ENCODE results near the gene PRKCZ.

Gene PRKCZ

GRCh38 chr1:2046953-2047748, 3.1 kb upstream of the PRKCZ start:
- DNase-seq: no peak

GRCh38 chr1:2047749-2048729, 2.2 kb upstream of the PRKCZ start:
- DNase-seq: no peak

GRCh38 chr1:2049225-2049717, 940 bp upstream of the PRKCZ start:
- DNase-seq: no peak

GRCh38 chr1:2050461-2050792, 216 bp downstream of the PRKCZ start:
- DNase-seq: no peak

GRCh38 chr1:2050793-2051682, 827 bp downstream of the PRKCZ start:
- no peak for DNase-seq

DNA sequence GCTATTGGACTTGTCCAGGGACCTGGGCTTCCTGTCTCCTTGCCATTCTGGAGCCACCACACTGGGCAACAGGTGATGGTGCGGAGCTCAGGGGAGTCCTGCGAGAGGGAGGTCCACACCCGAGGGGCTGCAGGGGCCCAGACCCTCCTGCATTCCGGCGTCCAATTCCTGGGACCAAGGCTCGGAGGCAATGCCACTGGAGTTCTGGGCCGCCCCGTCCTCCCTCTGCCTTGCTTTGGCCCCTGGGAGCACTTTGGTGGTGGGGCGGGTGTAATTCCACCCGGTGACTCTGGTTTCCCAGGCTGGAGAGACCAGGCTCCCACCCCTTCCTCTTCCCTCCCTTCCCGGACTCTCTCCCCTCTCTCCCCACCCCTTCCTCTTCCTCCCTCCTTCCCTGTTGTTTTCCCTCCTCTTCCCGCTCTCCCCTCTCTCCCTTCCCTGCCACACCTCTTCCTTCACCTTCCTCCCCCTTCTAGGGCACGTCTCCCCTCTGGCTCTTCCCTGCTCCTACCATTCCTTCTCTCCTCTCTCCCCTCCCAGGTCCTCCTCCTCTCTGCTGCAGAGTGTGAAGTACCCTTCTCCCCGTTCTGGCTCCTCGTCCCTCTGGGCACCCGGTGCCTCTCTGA, 2.0 kb downstream of the PRKCZ start:
- DNase-seq: no peak

DNA sequence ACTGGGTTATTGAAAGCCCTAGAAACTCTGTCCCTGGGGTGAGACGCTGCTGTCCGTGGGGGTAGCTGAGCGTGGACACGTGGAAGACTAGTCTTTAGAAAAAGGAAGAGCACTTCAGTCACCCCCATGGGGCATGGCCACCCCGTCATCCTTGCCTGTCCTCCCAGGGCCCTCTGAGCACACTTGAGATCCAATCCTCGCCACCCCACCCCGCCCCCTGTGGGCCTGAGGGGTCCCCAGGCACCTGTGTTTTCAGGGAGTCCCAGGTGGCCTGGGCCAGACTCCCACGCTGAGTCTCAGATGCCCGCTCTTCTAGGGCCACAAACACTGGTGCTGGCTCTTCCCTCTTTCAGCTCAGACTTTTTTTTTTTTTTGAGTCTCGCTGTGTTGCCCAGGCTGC, 2.5 kb downstream of the PRKCZ start:
- DNase-seq: no peak

DNA sequence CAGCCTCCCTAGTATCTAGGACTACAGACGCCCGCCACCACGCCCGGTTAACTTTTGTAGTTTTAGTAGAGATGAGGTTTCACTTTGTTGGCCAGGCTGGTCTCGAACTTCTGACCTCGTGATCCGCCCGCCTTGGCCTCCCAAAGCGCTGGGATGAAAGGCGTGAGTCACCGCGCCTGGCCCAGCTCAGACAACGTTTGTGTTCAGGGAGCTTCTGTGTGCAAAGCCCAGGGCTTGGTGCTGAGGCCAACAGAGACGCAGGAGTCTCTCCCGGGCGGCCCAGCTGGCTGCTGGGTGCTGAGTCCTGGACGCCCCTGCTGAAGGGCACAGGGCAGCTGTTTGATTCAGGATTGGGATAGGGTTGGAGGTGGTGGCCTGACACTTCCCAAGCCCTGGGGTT, 3.0 kb downstream of the PRKCZ start:
- no peak for DNase-seq

DNA sequence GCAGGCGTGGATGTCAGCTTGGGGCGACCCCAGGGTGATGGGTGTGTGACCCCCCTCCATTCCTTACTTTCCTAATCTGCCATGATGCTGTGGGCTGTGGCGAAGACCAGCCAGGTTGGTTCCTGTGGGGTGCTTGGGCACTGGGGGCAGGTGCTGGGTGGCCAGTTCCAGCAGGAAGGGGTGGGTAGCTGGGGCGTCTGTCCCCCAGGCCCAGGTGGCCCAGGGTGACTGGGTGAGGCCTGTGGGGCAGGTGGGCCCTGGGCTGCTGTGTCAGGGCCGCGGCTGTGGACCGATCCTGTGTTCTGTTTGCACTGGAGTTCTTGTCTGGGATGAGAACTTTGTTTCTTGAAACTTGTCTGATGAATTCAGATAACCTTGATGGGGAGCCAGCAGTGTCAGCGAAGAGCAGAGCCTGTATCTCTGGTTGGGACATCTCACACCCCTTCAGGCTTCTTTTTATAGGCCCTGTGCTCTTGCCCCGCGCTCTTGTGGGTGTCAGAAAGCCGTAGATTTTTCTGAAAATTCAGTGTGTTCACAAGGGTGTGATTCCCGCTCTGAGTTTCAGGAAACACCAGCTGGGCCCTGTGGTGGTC, 3.7 kb downstream of the PRKCZ start:
- no peak for DNase-seq

GRCh38 chr1:2054560-2054959, 4.3 kb downstream of the PRKCZ start:
- DNase-seq: no peak

- DNase-seq: no peak
Measured at GRCh38 chr1:2055911-2056575, 5.8 kb downstream of the PRKCZ start.

DNA sequence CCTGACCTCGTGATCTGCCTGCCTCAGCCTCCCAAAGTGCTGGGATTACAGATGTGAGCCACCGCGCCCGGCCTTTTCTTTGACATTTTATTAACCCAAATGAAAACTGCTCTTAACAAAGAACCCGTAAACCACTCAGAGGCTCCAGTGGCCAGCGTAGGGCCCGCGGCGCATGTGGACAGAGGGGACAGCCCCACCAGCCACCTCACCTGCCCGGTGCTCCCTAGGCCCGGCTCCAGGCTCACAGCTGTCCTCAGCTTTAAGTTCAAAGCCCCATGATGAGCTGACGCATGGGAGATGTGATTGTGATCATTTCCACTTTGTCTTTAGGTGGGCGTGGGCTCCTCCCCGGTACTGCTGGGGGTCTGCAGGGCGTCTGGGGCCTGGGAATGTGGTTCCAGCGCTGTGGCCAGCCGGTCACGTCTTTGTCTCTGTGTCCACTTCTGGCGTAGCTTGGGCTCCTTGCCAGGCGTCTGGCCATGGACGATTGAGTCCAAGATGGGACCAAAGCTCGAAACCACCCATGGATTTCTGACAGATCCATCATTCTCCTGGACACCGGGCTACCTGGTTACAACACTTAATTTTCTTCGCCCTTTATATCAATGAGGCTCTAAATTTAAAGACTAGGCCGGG, 6.9 kb downstream of the PRKCZ start:
- DNase-seq: no peak

DNA sequence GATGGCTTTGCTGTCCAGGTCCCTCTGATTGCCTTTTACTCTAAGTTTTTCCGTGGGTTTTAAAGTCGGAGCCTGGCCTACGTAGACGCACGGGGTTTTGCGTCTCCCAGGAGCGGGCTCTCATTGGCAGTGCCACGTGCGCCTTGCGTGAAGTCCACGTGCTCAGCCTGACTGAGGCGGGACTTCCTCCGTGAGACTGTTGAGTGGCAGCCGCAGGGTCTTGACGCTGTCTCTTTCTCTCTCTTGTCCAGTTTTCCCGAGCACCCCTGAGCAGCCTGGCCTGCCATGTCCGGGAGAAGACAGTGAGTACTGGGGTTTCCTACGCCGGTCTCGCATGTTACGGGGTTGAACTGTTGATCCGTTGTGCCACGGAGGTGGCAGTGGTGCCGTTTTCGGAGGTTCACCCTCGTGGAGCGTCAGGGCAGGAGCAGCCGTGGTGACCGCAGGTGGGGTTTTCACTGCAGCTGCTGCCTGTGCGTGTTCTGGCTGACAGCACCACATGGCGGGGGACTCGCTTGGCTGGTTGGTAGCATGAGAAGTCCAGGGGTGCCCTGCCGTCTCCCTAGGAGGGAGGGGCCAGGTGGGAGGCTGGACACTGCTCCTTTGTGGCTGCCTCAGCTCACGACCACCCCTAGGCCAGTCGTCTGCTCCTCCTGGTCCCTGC, 9.2 kb downstream of the PRKCZ start:
- no peak for DNase-seq

DNA sequence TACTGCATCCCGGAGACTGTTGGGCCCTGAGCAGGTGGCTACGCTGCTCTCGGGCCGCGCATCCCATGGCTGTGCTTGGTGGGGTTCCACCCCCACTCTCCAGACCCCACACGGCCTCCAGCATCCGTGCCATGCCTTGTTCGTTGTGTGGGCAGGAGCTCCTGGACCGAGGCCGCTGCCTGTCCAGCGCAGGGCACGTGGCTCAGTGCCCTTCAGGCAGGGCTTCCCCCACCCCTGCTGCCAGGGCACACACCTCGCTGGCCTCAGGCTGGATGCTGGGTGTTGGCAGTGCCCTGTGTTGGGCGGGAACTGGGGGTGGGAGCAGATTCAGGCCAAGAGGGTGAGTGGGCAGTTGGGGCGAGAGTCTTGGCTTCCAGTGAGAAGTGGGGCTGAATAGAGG, 9.9 kb downstream of the PRKCZ start:
- DNase-seq: no peak

- DNase-seq: no peak
Measured at GRCh38 chr1:2060535-2060934, 10.3 kb downstream of the PRKCZ start.

GRCh38 chr1:2061065-2061778, 11.0 kb downstream of the PRKCZ start:
- no peak for DNase-seq

DNA sequence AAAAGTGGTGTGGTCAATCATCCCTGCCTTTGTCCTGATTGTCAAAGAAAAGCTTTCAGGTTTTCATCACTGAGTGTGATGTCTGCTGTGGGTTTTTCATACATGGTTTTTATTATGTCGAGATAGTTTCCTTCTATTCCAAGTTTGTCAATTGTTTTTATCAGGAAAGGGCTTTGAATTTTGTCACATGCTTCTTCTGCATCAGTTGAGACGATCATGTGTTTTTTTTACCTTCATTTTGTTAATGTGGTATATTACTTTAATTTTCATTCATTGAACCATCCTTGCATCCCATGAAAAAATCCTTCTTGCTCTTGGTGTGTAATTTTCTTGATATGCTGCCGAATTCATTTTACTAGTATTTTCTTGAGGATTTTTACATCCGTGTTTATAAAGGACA, 15.5 kb downstream of the PRKCZ start:
- DNase-seq: no peak

- DNase-seq: no peak
Measured at GRCh38 chr1:2067393-2067792, 17.2 kb downstream of the PRKCZ start.

DNA sequence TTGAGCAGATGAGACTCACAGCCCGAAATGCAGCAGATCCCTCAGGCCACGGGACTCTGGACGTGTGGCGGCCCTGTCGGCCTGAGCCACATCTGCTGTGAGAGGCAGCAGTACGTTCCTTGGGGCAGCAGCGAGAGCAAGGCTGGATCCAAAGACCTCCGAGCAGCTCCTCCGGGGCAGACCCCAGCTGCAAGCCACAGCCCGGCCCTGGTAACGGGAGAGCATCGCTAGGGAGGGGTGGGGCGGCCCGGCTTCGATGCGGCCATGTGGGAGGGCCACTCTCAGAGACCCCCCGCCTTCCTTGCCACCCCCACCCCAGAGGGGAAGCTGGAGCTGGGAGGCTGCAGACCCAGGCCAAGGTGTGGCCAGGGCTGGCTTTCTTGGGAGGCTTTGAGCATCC, 17.8 kb downstream of the PRKCZ start:
- no peak for DNase-seq

DNA sequence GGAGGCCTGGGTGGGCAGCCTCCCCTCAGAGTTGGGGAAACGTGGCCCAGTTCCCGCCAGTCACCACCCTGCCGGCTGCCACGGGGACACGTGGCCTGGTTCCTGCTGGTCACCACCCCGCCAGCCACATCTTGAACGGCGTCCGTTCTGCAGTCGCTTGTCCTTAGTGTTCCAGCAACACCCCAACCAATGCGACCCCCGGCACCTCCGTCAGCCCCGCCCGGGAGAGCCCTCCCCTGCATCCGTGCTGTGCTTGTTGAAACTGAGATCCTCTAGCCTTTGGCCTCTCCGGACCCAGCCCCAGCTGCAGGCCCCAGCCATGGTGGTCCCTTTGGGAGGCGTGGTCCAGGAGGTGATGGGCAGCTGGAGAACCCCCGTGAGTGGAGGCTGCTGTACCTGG, 18.7 kb downstream of the PRKCZ start:
- no peak for DNase-seq
